Activated CD4-positive, alpha-beta memory T cell treated with anti-CD3 and anti-CD28 coated beads, Interleukin-2, amount 10 ng/mL, durations not matched to agents 7 days and 5 days (primary cell): ENCODE data around the gene YBX2. TPM values are rescaled to one million over a fixed set of nuclear protein-coding genes. Genes with fewer than 3 reads are reported as not detected.

Source experiments
- CTCF ChIA-PET: fragments of 350-600 bp; sonication (Branson Sonifier 250); formaldehyde crosslinking; loops from one replicate; lab custom pipeline; 2021; ENCODE audit warnings: antibody characterized with exemption, inconsistent platforms; lab: Charles Lee
- POLR2A ChIA-PET: fragments of 350-600 bp; sonication (Branson Sonifier 250); formaldehyde crosslinking; loops from one replicate; lab custom pipeline; 2021; ENCODE audit warnings: antibody characterized with exemption; lab: Charles Lee
- DNase-seq: peaks from one replicate; pipeline ENCODE4 v3.0.0-alpha.2; 2020
- H3K27ac Mint-ChIP-seq: one replicate; pipeline ENCODE4 v1.8.0; 2021; ENCODE audit warnings: mild to moderate bottlenecking, mixed read lengths
- H3K27me3 Mint-ChIP-seq: one replicate; pipeline ENCODE4 v1.8.0; 2021; ENCODE audit warnings: mixed read lengths
- H3K36me3 Mint-ChIP-seq: one replicate; pipeline ENCODE4 v1.8.0; 2021; ENCODE audit warnings: low read depth, mixed read lengths
- H3K4me1 Mint-ChIP-seq: one replicate; pipeline ENCODE4 v1.8.0; 2021; ENCODE audit warnings: mixed read lengths
- H3K4me3 Mint-ChIP-seq: one replicate; pipeline ENCODE4 v1.8.0; 2021; ENCODE audit warnings: mild to moderate bottlenecking, mixed read lengths
- H3K9me3 Mint-ChIP-seq: one replicate; pipeline ENCODE4 v1.8.0; 2021; ENCODE audit warnings: mixed read lengths
- total RNA-seq, 2 experiments: library from RNA; stranded (reverse); gene quantifications; one replicate each; pipeline ENCODE4 v1.2.3, GENCODE V29; 2021

The YBX2 gene
- total RNA-seq, 2 experiments from 2014 or later: 1.5 to 1.6 TPM

DNA sequence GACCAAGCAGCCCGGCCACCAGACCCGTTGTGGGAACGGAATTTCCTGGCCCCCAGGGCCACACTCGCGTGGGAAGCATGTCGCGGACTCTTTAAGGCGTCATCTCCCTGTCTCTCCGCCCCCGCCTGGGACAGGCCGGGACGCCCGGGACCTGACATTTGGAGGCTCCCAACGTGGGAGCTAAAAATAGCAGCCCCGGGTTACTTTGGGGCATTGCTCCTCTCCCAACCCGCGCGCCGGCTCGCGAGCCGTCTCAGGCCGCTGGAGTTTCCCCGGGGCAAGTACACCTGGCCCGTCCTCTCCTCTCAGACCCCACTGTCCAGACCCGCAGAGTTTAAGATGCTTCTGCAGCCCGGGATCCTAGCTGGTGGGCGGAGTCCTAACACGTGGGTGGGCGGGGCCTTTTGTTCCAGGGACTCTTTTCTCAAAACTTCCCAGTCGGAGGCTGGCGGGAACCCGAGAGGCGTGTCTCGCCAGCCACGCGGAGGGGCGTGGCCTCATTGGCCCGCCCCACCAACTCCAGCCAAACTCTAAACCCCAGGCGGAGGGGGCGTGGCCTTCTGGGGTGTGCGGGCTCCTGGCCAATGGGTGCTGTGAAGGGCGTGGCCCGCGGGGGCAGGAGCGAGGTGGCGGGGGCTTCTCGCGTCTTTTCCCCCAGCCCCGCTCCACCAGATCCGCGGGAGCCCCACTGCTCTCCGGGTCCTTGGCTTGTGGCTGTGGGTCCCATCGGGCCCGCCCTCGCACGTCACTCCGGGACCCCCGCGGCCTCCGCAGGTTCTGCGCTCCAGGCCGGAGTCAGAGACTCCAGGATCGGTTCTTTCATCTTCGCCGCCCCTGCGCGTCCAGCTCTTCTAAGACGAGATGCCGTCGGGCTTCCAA lies 13.1 kb downstream of the YBX2 start, which contains the start of gene SLC2A4:
SLC2A4 (plus strand) TSS at position 645 of the 879 bp plus-strand sequence; CDS start at position 862, 217 bp downstream.
- peak within 1 kb of the TSS; percentile 56 for H3K4me3 Mint-ChIP-seq
- peak; percentile 86 for DNase-seq
- POLR2A ChIA-PET: interaction anchor here (1.1 to 1.6 kb wide), 3 partner anchors 33 to 281 kb away, joined by 3 to 4 read pairs (median 3); partner anchors contain the start of gene SENP3
- CTCF ChIA-PET: interaction anchor here (0.6 to 1.5 kb wide), 4 partner anchors 15 to 30 kb away, joined by 3 to 9 read pairs (median 3); partner anchors contain the start of gene CTDNEP1
- H3K27ac Mint-ChIP-seq: no peak within 1 kb of the TSS
- H3K4me1 Mint-ChIP-seq: peaks cover 24% of the 10 kb centered on the region
- H3K36me3 Mint-ChIP-seq: no peaks in the 10 kb centered on the region
- H3K9me3 Mint-ChIP-seq: no peaks in the 10 kb centered on the region
- peaks cover 30% of the 10 kb centered on the region for H3K27me3 Mint-ChIP-seq

DNA sequence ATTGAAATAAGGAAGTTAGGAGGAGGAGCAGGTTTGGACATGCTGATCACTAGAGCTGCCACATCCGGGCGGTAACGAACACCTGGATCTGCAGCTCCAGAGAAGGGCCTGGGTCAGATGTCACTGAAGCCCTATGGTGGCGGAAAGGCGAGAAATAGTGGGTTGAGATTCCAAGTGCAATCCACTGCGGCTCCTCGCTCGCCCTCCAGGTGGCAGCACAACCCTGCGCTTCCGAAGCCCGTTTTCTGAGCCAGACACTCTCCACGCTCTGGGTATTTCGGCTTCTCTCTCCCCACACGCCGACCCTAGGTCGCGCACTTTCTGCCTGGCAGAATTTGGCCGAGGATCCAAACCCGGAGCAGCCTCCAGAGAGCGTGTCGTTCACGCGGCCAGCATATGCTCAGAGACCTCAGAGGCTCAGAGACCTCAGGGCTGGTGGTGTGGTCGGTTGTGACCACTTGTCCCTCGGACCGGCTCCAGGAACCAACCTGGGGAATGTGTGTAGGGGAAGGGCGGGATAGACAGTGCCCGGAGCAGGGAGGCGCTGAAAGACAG lies 13.8 kb downstream of the YBX2 start:
- CTCF ChIA-PET: interaction anchor here (1.0 to 1.5 kb wide), 3 partner anchors 16 to 120 kb away, joined by 3 to 9 read pairs (median 4); partner anchors contain the start of gene CTDNEP1
- Mint-ChIP-seq H3K27ac (no peak overlapping the region), H3K9me3 (no peaks in the 10 kb centered on the region), H3K4me1 (peaks cover 24% of the 10 kb centered on the region), H3K27me3 (peaks cover 26% of the 10 kb centered on the region), H3K36me3 (no peaks in the 10 kb centered on the region), H3K4me3 (peak overlapping the region; percentile 56)
- POLR2A ChIA-PET: interaction anchor here (1.2 kb wide), 1 partner anchor 34 kb away, joined by 3 read pairs; no protein-coding TSS in a partner anchor
- peak; percentile 87 for DNase-seq

DNA sequence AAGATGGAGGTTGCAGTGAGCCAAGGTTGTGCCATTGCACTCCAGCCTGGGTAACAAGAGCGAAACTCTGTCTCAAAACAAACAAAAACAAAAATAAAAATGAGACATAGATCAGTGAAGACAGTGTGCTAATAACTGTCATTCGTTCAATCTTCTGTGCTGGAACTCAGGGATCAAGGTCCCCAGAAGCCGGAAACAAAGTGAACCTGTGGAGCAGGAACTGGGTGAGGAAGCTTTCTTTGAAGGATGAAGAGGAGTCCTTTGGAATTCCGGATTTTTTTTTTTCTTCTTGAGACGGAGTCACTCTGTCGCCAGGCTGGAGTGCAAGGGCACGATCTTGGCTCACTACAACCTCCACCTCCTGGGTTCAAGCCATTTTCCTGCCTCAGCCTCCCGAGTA lies 15.0 kb downstream of the YBX2 start:
- CTCF ChIA-PET: interaction anchor here (1.0 kb wide), 1 partner anchor 17 kb away, joined by 7 read pairs; no protein-coding TSS in a partner anchor
- H3K36me3 Mint-ChIP-seq: no peaks in the 10 kb centered on the region
- H3K27ac Mint-ChIP-seq: no peak overlapping the region
- no peak for DNase-seq
- POLR2A ChIA-PET: no interaction called here
- H3K4me3 Mint-ChIP-seq: no peak overlapping the region
- peaks cover 24% of the 10 kb centered on the region for H3K4me1 Mint-ChIP-seq
- H3K9me3 Mint-ChIP-seq: no peaks in the 10 kb centered on the region
- H3K27me3 Mint-ChIP-seq: peaks cover 26% of the 10 kb centered on the region

DNA sequence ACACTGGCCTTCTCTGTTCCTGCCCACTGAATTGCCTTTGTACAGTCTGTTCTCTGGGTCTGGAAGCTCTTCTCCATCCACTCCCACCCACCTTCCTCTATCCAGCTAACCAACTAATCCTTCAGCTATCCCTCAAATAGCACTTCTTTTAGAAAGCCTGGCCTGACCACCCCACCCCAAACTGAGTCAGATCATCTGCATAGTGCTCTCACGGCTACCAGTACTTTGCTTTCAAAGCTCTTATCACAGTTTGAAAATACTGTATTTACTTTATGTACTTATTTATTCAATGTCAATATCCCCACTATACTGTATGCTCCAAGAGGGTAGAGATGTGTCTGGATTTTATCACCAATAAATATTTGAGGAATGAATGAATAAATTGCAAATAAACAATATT lies 27.7 kb downstream of the YBX2 start:
- CTCF ChIA-PET: no interaction called here
- no peak overlapping the region for H3K27ac Mint-ChIP-seq
- H3K36me3 Mint-ChIP-seq: no peaks in the 10 kb centered on the region
- no peaks in the 10 kb centered on the region for H3K9me3 Mint-ChIP-seq
- H3K27me3 Mint-ChIP-seq: peaks cover 43% of the 10 kb centered on the region
- peaks cover 23% of the 10 kb centered on the region for H3K4me1 Mint-ChIP-seq
- POLR2A ChIA-PET: interaction anchor here (1.7 kb wide), 1 partner anchor 10 kb away, joined by 3 read pairs; no protein-coding TSS in a partner anchor
- no peak for DNase-seq
- no peak overlapping the region for H3K4me3 Mint-ChIP-seq

DNA sequence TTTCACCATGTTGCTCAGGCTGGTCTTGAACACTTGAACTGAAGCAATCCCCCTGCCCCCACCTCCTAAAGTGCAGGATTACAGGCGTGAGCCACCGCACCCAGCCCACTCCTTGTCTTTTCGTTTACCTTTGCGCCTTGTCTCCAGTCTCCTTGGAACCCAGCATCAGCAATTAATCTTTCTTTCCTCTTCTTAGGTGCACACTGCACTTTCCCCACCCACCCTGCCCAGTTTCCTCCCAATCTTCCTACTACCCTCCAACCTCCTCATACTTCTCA lies 30.7 kb downstream of the YBX2 start:
- no peak for DNase-seq
- ChIA-PET POLR2A (no interaction called here), CTCF (interaction anchor here (1.3 kb wide), 1 partner anchor 33 kb away, joined by 5 read pairs; no protein-coding TSS in a partner anchor)
- H3K36me3 Mint-ChIP-seq: peaks cover 7% of the 10 kb centered on the region
- no peak overlapping the region for H3K27ac Mint-ChIP-seq
- peaks cover 28% of the 10 kb centered on the region for H3K4me1 Mint-ChIP-seq
- H3K9me3 Mint-ChIP-seq: no peaks in the 10 kb centered on the region
- H3K27me3 Mint-ChIP-seq: peaks cover 37% of the 10 kb centered on the region
- H3K4me3 Mint-ChIP-seq: no peak overlapping the region

DNA sequence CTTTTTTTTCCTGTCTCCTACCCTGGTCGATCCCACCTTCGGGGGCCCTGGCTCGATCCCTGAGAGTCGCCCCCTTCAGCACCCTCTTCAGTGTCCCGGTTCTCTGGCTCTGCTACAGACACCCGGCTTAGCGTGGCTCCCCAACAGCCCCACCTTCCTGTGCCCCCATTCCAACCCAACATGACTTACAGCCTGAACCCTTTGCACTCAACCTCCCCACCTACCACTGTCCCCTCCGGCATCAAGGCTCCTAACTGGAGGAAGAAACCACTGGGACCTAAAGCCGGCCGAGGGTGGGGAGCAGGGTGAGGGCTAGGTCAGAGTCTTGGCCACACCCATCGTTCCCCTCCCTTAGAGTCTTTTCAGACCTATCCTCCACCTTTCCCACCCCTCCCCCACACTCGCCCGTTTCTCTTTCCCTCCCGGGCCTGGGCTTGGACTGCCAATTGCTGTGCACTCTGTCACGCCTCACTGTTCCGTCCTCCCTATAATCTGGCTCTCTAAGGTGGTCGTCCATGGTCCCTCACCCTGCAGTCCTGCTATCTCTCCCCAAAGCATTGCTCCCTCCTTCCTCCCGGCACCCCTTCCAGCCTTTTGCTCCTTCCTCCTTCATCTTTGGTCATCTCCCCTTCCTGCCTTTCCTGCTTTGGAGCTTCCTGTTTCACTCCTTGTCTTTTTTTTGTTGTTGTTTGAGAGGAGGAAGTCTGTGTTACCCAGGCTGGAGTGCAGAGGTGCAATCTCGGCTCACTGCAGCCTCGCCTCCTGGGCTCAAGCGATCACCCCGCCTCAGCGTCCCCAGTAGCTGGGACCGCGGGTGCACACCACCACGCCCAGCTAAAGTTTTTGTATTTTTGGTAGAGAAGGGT lies 31.3 kb downstream of the YBX2 start:
- CTCF ChIA-PET: interaction anchor here (1.3 kb wide), 1 partner anchor 34 kb away, joined by 5 read pairs; no protein-coding TSS in a partner anchor
- peak overlapping the region; percentile 62 for H3K4me3 Mint-ChIP-seq
- H3K9me3 Mint-ChIP-seq: no peaks in the 10 kb centered on the region
- POLR2A ChIA-PET: no interaction called here
- H3K36me3 Mint-ChIP-seq: peaks cover 8% of the 10 kb centered on the region
- peaks cover 28% of the 10 kb centered on the region for H3K4me1 Mint-ChIP-seq
- no peak for DNase-seq
- H3K27me3 Mint-ChIP-seq: peaks cover 35% of the 10 kb centered on the region
- H3K27ac Mint-ChIP-seq: peak overlapping the region; percentile 16

DNA sequence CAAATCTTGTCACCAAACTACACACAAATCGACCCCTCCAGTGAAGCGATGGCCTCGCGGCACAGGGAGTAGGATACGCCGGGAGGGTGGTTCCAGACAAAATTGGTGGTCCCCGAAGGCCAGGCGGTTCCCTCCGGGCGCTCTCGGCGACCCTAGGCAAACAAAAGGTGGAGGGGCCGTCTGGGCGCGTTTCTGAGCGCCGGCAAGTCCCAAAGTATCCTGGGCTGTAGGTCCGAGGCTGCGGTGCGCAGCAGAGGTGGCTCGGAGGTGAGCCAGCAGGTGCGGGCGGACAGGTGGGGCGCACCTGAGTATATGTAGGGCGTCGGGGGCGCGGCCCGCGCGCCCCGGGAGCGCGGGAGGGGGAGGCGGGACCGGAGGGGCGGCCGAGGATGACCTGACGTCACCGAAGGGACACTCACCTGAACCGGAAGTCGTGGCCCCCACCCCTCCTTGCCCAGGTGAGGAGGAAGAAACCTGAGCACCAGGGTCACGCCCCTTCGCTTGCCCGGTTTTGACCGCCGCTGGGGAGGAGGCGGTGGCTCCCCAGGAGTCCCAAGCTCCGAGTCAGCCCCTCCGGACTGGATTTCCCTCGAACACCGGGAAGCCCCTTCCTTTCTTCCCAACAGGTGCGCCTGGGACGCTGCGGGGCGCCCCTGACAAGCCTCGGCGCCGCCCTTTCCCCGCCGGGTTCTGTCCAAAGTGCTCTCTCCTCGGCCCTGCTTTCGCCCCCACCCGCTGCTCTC lies 32.1 kb downstream of the YBX2 start, which contains the start of gene CLDN7:
CLDN7 (minus strand) TSS at position 287 of the 743 bp plus-strand sequence. CDS start 435 bp downstream, outside the sequence.
- Mint-ChIP-seq H3K27ac (peak within 1 kb of the TSS; percentile 16), H3K4me1 (peaks cover 28% of the 10 kb centered on the region), H3K4me3 (peak within 1 kb of the TSS; percentile 62), H3K27me3 (peaks cover 35% of the 10 kb centered on the region), H3K36me3 (peaks cover 12% of the 10 kb centered on the region), H3K9me3 (no peaks in the 10 kb centered on the region)
- no peak for DNase-seq
- ChIA-PET POLR2A (no interaction called here), CTCF (no interaction called here)

DNA sequence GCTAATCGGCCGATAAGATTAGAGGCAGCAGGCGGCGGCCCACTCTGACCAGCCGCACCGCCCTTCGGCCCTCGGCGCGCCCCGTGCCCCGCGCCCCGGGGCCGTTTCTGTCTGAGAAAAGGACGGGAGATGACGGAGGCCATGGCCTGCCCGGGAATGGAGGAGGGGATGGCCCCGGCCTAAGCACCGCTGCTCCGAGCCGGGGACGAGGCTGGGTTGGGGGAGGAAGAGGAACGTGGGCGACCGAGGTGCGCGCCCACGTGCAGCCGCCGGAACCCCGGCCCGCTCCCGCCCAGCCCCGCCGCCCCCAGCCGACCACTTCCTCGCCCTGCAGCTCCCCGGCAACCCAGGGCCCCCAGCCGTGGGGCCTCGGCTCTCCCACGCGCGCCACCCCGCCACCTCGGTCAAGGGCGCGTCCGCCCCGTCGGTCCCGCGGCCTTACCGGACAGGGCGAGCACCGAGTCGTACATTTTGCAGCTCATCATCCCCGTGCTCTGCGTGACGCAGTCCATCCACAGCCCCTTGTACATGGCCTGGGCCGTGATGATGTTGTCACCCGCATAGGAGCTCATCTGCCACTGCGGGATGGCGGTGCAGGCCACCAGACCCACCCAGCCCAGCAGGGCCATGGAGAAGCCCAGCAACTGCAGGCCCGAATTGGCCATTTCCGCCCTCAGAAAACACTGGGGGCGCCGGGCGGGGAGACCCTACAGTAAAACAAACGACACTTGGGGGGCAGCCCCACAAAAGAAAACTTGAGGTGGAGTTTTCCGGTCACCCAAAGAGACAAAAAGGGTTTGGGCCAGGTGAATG lies 32.9 kb downstream of the YBX2 start:
- no peak overlapping the region for H3K27ac Mint-ChIP-seq
- POLR2A ChIA-PET: no interaction called here
- peaks cover 28% of the 10 kb centered on the region for H3K4me1 Mint-ChIP-seq
- no peaks in the 10 kb centered on the region for H3K9me3 Mint-ChIP-seq
- H3K4me3 Mint-ChIP-seq: peak overlapping the region; percentile 54
- no peak for DNase-seq
- CTCF ChIA-PET: no interaction called here
- H3K36me3 Mint-ChIP-seq: peaks cover 17% of the 10 kb centered on the region
- H3K27me3 Mint-ChIP-seq: peaks cover 32% of the 10 kb centered on the region

DNA sequence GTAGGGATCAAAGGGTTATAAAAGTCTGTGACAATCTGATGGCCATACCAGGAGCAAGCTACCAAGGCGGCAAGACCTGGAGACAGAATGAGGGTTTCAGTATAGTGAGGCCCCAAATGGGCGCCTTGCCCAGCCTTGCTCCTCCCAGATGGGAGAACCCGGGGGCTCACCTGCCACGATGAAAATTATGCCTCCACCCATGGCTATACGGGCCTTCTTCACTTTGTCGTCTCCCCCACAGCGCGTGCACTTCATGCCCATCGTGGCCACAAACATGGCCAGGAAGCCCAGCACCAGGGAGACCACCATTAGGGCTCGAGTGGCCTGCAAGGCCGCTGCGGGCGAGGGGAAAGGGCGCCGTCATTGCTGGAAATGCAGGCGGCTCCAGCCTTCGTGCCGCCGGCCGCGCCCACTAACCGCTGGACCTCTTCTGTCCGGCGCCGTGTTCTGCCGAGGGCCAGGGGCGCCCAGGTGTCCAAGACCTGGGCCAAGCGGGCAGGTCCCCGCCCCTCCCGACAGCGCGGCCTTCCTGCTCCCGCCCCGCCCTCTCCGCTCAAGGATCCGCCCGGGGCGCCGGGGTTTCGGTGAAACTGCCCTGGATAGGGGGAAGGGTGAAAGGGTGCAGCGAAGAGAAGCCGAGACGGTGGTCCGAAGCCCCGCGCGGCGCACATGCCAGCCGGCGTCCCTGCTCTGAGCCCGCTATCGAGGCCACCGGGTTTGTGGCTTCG lies 33.6 kb downstream of the YBX2 start:
- H3K27me3 Mint-ChIP-seq: peaks cover 29% of the 10 kb centered on the region
- no peaks in the 10 kb centered on the region for H3K9me3 Mint-ChIP-seq
- ChIA-PET POLR2A (interaction anchor here (1.0 kb wide), 1 partner anchor 19 kb away, joined by 3 read pairs; no protein-coding TSS in a partner anchor), CTCF (no interaction called here)
- H3K4me1 Mint-ChIP-seq: peaks cover 28% of the 10 kb centered on the region
- peaks cover 20% of the 10 kb centered on the region for H3K36me3 Mint-ChIP-seq
- peak overlapping the region; percentile 54 for H3K4me3 Mint-ChIP-seq
- H3K27ac Mint-ChIP-seq: no peak overlapping the region
- DNase-seq: no peak

DNA sequence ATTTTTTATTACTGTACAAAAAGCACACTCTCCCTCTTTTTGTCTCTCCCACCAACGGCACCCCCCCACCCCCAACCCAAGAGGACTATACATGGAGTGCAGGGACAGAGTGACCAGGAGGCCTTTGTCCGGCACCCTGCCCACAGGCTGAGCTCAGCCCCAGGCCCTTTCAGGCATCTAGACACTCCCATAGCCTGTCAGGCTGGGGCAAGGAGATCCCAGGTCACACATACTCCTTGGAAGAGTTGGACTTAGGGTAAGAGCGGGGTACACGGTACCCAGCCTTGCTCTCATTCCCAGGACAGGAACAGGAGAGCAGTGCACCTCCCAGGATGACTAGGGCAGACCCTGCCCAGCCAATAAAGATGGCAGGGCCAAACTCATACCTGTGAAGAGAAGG lies 34.3 kb downstream of the YBX2 start:
- Mint-ChIP-seq H3K9me3 (no peaks in the 10 kb centered on the region), H3K4me1 (peaks cover 28% of the 10 kb centered on the region), H3K36me3 (peaks cover 20% of the 10 kb centered on the region), H3K4me3 (no peak overlapping the region), H3K27me3 (peaks cover 29% of the 10 kb centered on the region), H3K27ac (no peak overlapping the region)
- ChIA-PET POLR2A (interaction anchor here (1.0 kb wide), 1 partner anchor 19 kb away, joined by 3 read pairs; no protein-coding TSS in a partner anchor), CTCF (no interaction called here)
- no peak for DNase-seq

DNA sequence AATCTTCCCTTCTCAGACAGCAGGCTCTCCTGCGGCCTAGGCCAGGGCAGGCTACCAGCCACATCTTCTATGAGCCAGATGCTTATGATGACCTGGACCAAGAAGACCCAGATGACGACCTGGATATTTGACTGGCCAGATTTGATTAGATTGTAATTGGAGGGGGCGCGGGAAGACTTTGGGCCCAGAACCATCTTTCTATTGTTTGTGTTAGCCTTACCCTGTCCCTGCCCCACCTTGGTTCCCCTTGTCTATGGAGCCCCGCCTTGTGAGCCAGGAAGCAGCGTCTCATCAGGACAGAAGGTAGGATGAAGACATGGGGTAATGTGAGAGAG lies 34.9 kb downstream of the YBX2 start:
- Mint-ChIP-seq H3K27ac (no peak overlapping the region), H3K27me3 (peaks cover 26% of the 10 kb centered on the region), H3K4me3 (no peak overlapping the region), H3K9me3 (no peaks in the 10 kb centered on the region), H3K36me3 (peaks cover 25% of the 10 kb centered on the region), H3K4me1 (peaks cover 28% of the 10 kb centered on the region)
- ChIA-PET CTCF (interaction anchor here (2.0 kb wide), 1 partner anchor 37 kb away, joined by 5 read pairs; no protein-coding TSS in a partner anchor), POLR2A (interaction anchor here (1.0 to 1.2 kb wide), 2 partner anchors 18 to 23 kb away, joined by 3 read pairs; no protein-coding TSS in a partner anchor)
- DNase-seq: no peak
